ENCODE data around the gene TCF4. TPM values are rescaled to one million over a fixed set of nuclear protein-coding genes. Genes with fewer than 3 reads are reported as not detected.

Gene TCF4
- total RNA-seq, 2 experiments from 2014 or later, result 75.9 to 76.0 TPM

- BruUV-seq (replicated peaks), result no TSS peak
- CTCF ChIA-PET (ENCODE audit: unreplicated experiment), result no interaction called here
These were observed 103.2 kb downstream of the TCF4 start for GRCh38 chr18:55484773-55485172.

GRCh38 chr18:55483266-55483871, 104.6 kb downstream of the TCF4 start:
- DNase-seq (ENCODE audit: low spot score), result no peak
- peaks cover 31% of the 10 kb centered on the region; the same call in 1 of the 2 replicates for H3K79me2 ChIP-seq (ENCODE audit: insufficient read depth, low read depth, low read length)
- H3K4me1 ChIP-seq (ENCODE audit: insufficient read depth, low read length, poor library complexity, severe bottlenecking), result peaks cover 23% of the 10 kb centered on the region
- H3K4me3 ChIP-seq (ENCODE audit: low read depth, low read length, poor library complexity, severe bottlenecking), result no peak overlapping the region
- no peak overlapping the region for H3K27ac ChIP-seq (ENCODE audit: low read depth, low read length, poor library complexity, severe bottlenecking)
- no peaks in the 10 kb centered on the region for H3K9me2 ChIP-seq (ENCODE audit: insufficient read depth, low read length)
- ChIA-PET CTCF (ENCODE audit: unreplicated experiment) (no interaction called here), POLR2A (interaction anchor here (0.6 kb wide), 2 partner anchors 28 to 42 kb away, joined by 3 to 4 read pairs; no protein-coding TSS in a partner anchor)
- TF ChIP-seq CTCF (conservative IDR thresholded peaks at IDR 0.05; ENCODE audit: low read length), result no peak
- no peak for TF ChIP-seq EZH2phosphoT487 (IDR thresholded peaks at IDR 0.05; ENCODE audit: borderline replicate concordance, low read depth, low read length)
- no TSS peak for BruUV-seq (replicated peaks)
- H3K4me2 ChIP-seq (ENCODE audit: low read length), result no peak overlapping the region
- no peak overlapping the region for H2AFZ ChIP-seq (ENCODE audit: low read length)
- intact Hi-C loops (cut with micrococcal nuclease; ENCODE audit: unreplicated experiment), result no loop called here
- no peaks in the 10 kb centered on the region for H4K20me1 ChIP-seq (ENCODE audit: insufficient read depth, low read length)
- no peaks in the 10 kb centered on the region; the same call in 1 of the 2 replicates for H3K36me3 ChIP-seq (ENCODE audit: insufficient read depth, low read length)
- H3K9me3 ChIP-seq (ENCODE audit: low read length), result no peaks in the 10 kb centered on the region

More at GRCh38 chr18:55484773-55485172, 103.2 kb downstream of the TCF4 start:
- DNase-seq (ENCODE audit: low spot score), result no peak
- Histone ChIP-seq H3K27ac (ENCODE audit: low read depth, low read length, poor library complexity, severe bottlenecking) (no peak overlapping the region), H3K4me2 (ENCODE audit: low read length) (no peak overlapping the region), H3K4me1 (ENCODE audit: insufficient read depth, low read length, poor library complexity, severe bottlenecking) (peaks cover 25% of the 10 kb centered on the region), H2AFZ (ENCODE audit: low read length) (no peak overlapping the region), H3K79me2 (ENCODE audit: insufficient read depth, low read depth, low read length) (peaks cover 19% of the 10 kb centered on the region; the same call in 1 of the 2 replicates), H3K9me2 (ENCODE audit: insufficient read depth, low read length) (no peaks in the 10 kb centered on the region), H4K20me1 (ENCODE audit: insufficient read depth, low read length) (no peaks in the 10 kb centered on the region), H3K36me3 (ENCODE audit: insufficient read depth, low read length) (no peaks in the 10 kb centered on the region; the same call in 1 of the 2 replicates), H3K9me3 (ENCODE audit: low read length) (no peaks in the 10 kb centered on the region), H3K4me3 (ENCODE audit: low read depth, low read length, poor library complexity, severe bottlenecking) (no peak overlapping the region)
- intact Hi-C loops (cut with micrococcal nuclease; ENCODE audit: unreplicated experiment), result no loop called here
- TF ChIP-seq CTCF (conservative IDR thresholded peaks at IDR 0.05; ENCODE audit: low read length) (no peak), EZH2phosphoT487 (IDR thresholded peaks at IDR 0.05; ENCODE audit: borderline replicate concordance, low read depth, low read length) (no peak)
- POLR2A ChIA-PET, result no interaction called here

All from OCI-LY7 (cell line).